NT2/D1 (cell line): ENCODE results near the gene BMP6.

Experiments
- DNase-seq: peaks from one replicate; pipeline ENCODE4 v3.0.0-alpha.2; 2011; ENCODE audit warnings: low read depth, low spot score
- H3K27me3 ChIP-seq: 2 replicates; pipeline ENCODE4 v1.6.0; 2011; ENCODE audit warnings: mild to moderate bottlenecking; ENCODE audit not compliant: insufficient read length, insufficient read depth
- H3K36me3 ChIP-seq: 2 replicates; pipeline ENCODE4 v1.6.1; 2011; ENCODE audit warnings: mild to moderate bottlenecking, low read length, mixed read lengths; ENCODE audit not compliant: insufficient read depth, insufficient read length
- H3K4me1 ChIP-seq: 2 replicates; pipeline ENCODE4 v1.5.1; 2011; ENCODE audit not compliant: insufficient read depth, insufficient read length
- H3K4me3 ChIP-seq: 2 replicates; pipeline ENCODE4 v1.5.1; 2011; ENCODE audit warnings: low read depth; ENCODE audit not compliant: insufficient read length
- H3K9ac ChIP-seq: 2 replicates; pipeline ENCODE4 v1.6.0; 2011; ENCODE audit warnings: low read depth; ENCODE audit not compliant: insufficient read length
- H3K9me3 ChIP-seq: 2 replicates; pipeline ENCODE4 v1.5.1; 2011; ENCODE audit warnings: mild to moderate bottlenecking, low read length; ENCODE audit not compliant: insufficient read depth
- SUZ12 ChIP-seq: IDR thresholded peaks from 2 replicates; pipeline ENCODE4 v1.6.1; 2011; ENCODE audit not compliant: insufficient read length, insufficient read depth; ENCODE audit errors: extremely low read depth
- YY1 ChIP-seq: IDR thresholded peaks from 2 replicates; pipeline ENCODE4 v1.6.1; 2011; ENCODE audit not compliant: insufficient read length, insufficient read depth
- ZNF274 ChIP-seq: IDR thresholded peaks from 2 replicates; pipeline ENCODE4 v1.6.1; 2011; ENCODE audit warnings: mild to moderate bottlenecking, low read depth, low read length

BMP6 gene

GRCh38 chr6:7725849-7726415 is at the start of gene BMP6:
BMP6 (plus strand) TSS chr6:7726099; CDS start chr6:7726956, 857 bp downstream.
- peak within 1 kb of the TSS; percentile 74 for H3K9ac ChIP-seq
- peak; percentile 76 for DNase-seq
- no peaks in the 10 kb centered on the region for H3K36me3 ChIP-seq
- H3K27me3 ChIP-seq = peaks cover 73% of the 10 kb centered on the region
- TF ChIP-seq ZNF274 (no peak), SUZ12 (no peak), YY1 (no peak)
- peak within 1 kb of the TSS; percentile 47 for H3K4me3 ChIP-seq
- H3K9me3 ChIP-seq = no peaks in the 10 kb centered on the region
- H3K4me1 ChIP-seq = no peaks in the 10 kb centered on the region

- Histone ChIP-seq H3K9ac (no peak overlapping the region), H3K4me1 (peaks cover 3% of the 10 kb centered on the region), H3K4me3 (no peak overlapping the region), H3K27me3 (no peaks in the 10 kb centered on the region), H3K9me3 (no peaks in the 10 kb centered on the region), H3K36me3 (no peaks in the 10 kb centered on the region)
- no peak for DNase-seq
- no peak for TF ChIP-seq YY1
- TF ChIP-seq SUZ12 = no peak
- TF ChIP-seq ZNF274 = no peak
Observed at GRCh38 chr6:7677229-7677628, 48.7 kb upstream of the BMP6 start.

- TF ChIP-seq ZNF274 (no peak), YY1 (no peak), SUZ12 (no peak)
- no peaks in the 10 kb centered on the region for H3K36me3 ChIP-seq
- no peak overlapping the region for H3K9ac ChIP-seq
- no peak overlapping the region for H3K4me3 ChIP-seq
- no peaks in the 10 kb centered on the region for H3K9me3 ChIP-seq
- H3K27me3 ChIP-seq = no peaks in the 10 kb centered on the region
- DNase-seq = no peak
- no peaks in the 10 kb centered on the region for H3K4me1 ChIP-seq
Observed at GRCh38 chr6:7680393-7681075, 45.4 kb upstream of the BMP6 start.

GRCh38 chr6:7681449-7681848 is 44.5 kb upstream of the BMP6 start:
- DNase-seq = no peak
- H3K36me3 ChIP-seq = no peaks in the 10 kb centered on the region
- TF ChIP-seq YY1 (no peak), SUZ12 (no peak), ZNF274 (no peak)
- no peak overlapping the region for H3K4me3 ChIP-seq
- no peaks in the 10 kb centered on the region for H3K4me1 ChIP-seq
- no peaks in the 10 kb centered on the region for H3K27me3 ChIP-seq
- H3K9me3 ChIP-seq = no peaks in the 10 kb centered on the region
- H3K9ac ChIP-seq = no peak overlapping the region

- TF ChIP-seq SUZ12 = no peak
- Histone ChIP-seq H3K4me3 (no peak overlapping the region), H3K9ac (no peak overlapping the region), H3K36me3 (no peaks in the 10 kb centered on the region), H3K27me3 (no peaks in the 10 kb centered on the region), H3K9me3 (no peaks in the 10 kb centered on the region), H3K4me1 (no peaks in the 10 kb centered on the region)
- no peak for DNase-seq
Observed at GRCh38 chr6:7684076-7684475, 41.8 kb upstream of the BMP6 start.

- H3K27me3 ChIP-seq = no peaks in the 10 kb centered on the region
- H3K4me3 ChIP-seq = no peak overlapping the region
- H3K4me1 ChIP-seq = no peaks in the 10 kb centered on the region
- H3K9ac ChIP-seq = no peak overlapping the region
- H3K36me3 ChIP-seq = no peaks in the 10 kb centered on the region
- no peaks in the 10 kb centered on the region for H3K9me3 ChIP-seq
- DNase-seq = peak; percentile 77
- no peak for TF ChIP-seq SUZ12
Observed at GRCh38 chr6:7684843-7685242, 41.1 kb upstream of the BMP6 start.

- TF ChIP-seq SUZ12 (no peak), YY1 (no peak), ZNF274 (no peak)
- no peaks in the 10 kb centered on the region for H3K4me1 ChIP-seq
- H3K4me3 ChIP-seq = no peak overlapping the region
- H3K9me3 ChIP-seq = no peaks in the 10 kb centered on the region
- no peaks in the 10 kb centered on the region for H3K27me3 ChIP-seq
- H3K9ac ChIP-seq = no peak overlapping the region
- DNase-seq = no peak
- no peaks in the 10 kb centered on the region for H3K36me3 ChIP-seq
Observed at GRCh38 chr6:7685276-7685675, 40.6 kb upstream of the BMP6 start.
